ENCODE measurements around the gene LHX8.

LHX8 gene

GRCh38 chr1:75208862-75209261, 74.7 kb downstream of the LHX8 start:
- no peak for DNase-seq

Data from MV-4-11 (cell line).